HG02642 (cell line): ENCODE measurements around the gene RAG1.

Experiments used
- ATAC-seq: cut with Tn5 transposase; IDR thresholded peaks from one replicate; pipeline ENCODE4 v1.9.1; 2021; ENCODE audit warnings: mild to moderate bottlenecking; ENCODE audit not compliant: unreplicated experiment, poor library complexity

Gene RAG1

DNA sequence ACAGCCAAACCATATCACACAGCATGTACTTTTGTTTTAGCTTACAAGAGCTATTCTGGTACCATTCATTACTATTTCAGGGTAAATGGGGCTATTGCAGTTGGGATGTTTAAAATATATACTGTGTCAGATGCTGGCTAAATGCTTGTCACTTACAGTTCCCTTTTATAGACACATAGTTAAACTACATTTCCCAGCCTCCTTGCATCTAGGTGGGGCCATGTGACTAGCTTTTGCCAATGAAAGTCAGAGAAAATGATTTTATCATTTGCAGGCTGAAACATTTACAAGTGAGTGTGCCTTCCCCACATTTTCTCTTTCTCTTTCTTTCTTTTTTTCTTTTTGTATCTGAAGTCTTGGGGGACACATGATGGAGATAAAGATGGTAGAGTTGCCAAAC, 18.7 kb downstream of the RAG1 start:
- peak; percentile 46 for ATAC-seq

DNA sequence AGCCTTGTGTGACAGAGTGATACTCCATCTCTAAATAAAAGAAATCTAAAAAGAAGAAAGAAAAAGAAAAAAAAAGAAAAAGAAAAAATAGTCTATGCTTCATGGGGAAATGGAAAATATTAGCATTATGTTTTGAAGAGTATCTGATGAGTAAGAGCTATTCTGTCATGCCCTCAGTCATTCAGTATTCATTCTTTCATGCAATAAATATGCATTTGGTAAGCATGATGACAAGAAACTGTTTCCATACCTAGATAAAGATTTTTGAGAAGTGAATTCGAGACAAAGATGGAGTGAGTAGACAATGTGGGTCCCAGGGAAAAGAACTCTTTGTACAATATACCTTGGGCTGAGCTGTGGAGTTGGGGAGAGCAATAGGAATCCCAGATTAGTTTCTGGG, 20.3 kb downstream of the RAG1 start:
- no peak for ATAC-seq

DNA sequence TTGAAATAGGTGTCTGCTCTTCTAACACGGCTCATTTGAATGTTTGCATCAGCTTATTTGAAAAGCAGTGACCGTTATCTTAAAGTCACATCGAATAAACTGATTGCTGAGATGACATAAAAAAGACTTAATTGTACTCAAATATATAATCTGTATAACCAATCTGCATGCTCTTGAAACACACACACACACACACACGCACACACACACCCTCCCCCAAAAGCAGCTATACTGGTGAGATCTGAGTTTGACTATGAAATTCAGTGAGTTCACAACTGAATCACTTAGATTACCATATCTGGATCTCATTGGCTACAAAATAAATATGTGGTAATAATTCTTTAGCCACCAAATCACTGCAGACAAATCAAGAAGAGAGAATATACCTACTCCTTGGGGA, 22.7 kb downstream of the RAG1 start:
- ATAC-seq: no peak

DNA sequence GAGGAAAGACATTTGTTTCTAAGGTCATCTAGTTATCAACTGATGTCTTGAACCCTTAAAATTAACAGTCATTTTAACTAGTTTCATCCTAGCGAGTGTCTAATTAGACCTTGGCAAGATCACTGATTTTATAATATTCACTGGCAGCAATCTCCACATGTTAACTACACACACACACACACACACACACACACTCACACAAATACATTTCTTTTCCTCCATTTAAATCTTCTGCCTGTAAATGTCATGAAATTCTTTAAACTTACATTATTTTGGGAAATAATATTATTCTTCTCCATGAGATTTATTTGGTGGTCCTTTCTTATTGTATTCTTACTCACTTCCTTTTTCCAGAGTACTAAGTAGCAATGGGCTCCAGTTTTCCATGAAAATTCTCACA, 23.6 kb downstream of the RAG1 start:
- ATAC-seq: no peak

DNA sequence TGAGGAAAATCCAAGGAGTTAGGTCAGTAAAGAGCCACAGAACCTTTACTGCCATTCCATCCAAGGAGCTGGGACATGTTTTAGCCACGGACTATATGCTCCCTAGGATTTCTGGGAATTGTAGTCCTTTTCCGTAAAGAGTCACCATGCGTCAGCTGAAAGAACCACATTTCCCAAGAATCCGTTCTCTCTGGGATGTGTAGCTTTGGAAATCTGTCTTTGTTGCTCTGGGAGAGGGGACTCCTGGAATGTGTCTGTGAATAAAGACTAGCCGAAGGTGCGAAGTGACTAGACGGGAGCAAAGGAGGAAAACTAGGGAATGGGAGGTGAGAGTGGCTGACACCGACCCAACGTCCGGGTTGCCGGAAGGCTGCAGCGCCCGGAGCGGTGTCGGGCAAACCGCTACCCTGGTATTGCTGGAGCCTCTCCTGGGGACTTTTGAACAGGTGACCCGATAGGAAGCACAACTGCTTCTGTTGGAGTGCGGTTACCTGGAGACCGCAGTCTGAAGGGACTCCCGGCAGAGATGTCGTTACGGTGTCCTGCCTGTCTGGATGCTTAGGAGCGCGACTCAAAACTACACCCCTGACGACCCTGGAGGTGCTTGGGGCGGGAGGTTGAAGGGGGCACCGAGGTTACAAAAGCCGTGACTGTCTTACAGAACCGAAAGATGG, 26.6 kb downstream of the RAG1 start, which contains the start of gene IFTAP:
IFTAP (plus strand) TSS at position 187 of the 674 bp plus-strand sequence. CDS start 15,602 bp downstream, outside the sequence.
- peak; percentile 78 for ATAC-seq

DNA sequence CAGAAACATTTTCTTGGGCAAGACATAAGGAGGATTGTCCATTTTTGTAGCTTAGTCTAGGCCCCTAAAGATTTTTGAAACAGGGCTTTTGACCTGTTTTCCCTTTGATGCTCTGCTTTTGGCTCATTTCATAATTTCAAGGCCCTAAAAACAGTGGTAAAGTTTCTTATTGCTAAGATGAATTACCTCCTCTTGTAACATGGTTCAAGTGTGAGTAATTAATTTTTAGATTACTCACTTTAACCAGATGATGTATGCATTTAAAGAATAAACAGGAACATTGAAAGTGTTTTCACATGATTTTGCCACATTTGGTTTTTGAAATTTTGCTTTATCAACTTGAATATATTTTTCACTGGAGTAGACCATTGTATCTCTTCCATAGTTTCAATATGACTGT, 29.1 kb downstream of the RAG1 start:
- ATAC-seq: no peak

DNA sequence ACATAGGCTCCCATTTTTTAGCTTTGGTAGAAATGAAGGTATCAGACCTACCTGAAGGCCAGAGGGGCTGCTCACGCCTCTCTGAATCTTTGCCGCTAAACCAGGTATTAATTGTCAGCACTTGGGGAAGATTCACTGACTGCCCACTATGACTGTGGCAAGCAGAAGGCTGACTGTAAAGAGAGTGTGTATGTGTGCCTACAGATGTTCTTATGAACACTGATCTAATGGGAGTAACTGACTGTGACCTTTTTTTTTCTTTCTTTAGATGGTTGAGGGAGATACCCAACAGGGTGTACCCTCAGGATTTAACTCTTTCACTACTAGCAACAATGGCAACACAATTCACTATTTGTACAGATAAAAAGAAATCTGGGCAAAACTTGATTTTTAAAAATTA, 30.2 kb downstream of the RAG1 start, which contains the start of gene RAG2:
RAG2 (minus strand) TSS at position 186 of the 400 bp plus-strand sequence. CDS start 4,068 bp downstream, outside the sequence.
- no peak for ATAC-seq

DNA sequence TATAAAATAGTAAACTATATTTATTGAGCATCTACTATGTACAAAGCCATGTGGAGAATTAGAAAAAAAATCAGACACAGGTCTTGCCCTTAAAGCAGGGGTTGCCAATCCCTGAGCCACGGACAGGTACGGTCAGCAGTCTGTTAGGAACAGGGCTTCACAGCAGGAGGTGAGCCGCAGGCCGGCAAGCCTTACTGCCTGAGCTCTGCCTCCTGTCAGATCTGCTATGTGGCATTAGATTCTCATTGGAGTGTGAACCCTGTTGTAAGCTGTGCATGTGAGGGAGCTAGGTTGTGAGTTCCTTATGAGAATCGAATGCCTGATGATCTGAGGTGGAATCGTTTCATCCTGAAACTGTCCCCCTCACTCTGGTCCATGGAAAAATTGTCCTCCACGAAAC, 32.4 kb downstream of the RAG1 start:
- ATAC-seq: no peak

DNA sequence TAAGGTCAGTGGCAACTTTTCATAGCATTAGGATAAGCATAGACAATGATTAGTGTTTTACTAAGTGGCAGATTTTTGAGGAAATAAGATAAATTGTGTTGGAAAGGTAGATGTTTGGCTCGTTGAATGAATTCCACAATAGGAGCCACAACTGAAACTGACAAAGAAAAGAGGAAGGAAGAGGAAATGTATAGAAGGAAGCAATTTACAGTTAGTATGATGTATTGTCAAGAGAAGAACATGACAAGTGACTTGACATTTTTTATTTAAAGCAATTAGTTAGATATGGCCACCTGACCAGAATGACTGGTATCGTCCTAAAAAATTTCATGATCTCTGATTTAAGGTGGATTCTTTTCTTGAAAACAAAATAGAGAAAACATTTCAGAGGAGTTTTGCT, 33.3 kb downstream of the RAG1 start:
- ATAC-seq: no peak

DNA sequence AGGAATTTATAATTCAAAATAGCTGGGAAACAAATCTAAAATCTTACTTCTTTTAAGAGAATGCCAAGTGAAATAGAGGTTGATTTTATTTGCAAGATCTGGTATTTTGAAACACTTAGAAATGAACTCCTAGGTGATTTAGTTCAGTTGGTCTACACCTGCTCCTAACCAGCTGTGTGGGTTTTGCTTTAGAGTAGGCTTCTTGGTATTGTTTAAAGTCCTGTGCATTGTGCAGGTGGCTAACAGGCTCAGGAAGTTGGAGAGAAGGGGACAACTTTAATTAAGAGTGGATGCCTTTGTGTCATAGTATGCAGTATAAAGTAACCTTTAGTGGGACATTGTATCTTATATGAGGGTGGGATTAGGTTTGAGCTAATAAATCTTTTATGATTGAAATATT, 34.3 kb downstream of the RAG1 start:
- ATAC-seq: no peak

DNA sequence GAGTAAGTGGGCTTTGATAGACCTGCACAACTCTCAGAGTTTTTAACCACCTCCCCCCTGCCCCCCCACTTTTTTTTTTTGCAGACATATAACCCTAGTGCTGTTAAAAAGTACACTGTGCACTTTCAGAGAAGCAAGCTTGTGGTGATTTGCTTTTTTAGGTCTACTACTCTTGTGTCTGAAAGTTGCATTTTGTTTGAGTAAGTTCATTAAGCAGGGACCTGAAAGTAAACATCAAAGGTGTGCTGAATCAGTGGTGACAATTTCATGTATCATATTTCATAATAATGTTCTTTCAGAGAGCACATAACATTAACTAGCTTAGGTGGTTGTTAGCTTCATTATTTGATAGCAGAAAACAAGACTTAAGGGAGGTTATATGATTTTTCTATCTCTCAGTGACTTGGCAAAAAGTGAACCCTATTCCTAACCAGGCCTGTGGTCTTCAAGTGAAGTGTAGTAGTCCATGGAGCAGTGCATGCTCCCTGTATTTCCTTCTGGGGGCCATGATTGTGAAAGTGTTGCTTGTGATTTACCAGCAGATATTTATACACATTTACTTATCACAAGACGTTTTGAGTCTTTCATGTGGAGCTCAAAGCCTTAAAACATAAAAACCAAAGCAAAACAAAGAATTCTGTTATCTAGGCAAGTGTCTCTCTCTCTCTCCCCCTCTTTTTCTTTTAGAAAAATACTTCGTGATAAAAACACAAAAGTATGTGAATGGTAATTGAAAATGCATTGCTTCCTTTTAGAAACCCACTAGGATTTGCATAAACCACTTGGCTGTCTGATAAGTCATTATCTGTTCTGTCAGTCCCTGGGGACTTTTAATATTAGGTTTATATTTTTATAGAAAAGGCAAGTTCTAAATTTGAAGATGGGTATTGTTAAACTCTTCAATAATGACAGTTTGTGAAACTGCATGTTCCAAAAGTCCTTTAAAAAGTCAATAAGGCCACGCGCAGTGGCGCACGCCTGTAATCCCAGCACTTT, 37.7 kb downstream of the RAG1 start:
- peak; percentile 64 for ATAC-seq

DNA sequence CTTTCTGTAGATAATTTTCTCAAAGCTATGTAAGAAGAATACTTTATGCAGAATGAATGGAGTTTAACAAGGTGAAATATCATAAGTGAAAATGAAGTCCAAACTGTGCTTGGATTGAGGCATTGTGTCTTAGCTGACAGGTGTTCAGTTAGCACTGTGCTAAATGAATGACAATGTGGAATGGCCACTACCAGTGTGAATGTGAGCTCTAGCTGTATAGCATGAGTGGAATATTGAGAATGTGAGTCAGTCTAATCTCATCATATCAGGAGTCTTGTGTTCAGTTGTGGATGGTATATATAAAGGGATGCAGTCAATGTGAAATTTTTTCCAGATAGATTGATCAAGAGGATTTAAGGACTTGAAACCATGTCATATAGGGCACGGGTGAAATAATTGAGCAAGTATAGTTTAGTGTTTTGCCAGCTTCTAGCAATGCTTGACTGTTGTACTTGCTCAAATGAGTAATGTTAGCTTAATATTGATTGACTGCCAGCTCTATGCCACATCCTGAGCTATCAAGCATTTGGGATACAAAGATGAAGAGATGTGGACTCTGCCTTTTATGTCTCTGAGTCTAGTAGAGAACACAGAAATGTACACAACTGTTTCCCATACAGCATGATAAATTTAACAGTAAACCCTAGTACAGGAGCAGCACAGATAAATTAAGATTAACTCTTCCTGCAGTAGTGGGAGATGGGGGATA, 40.8 kb downstream of the RAG1 start:
- ATAC-seq: no peak

DNA sequence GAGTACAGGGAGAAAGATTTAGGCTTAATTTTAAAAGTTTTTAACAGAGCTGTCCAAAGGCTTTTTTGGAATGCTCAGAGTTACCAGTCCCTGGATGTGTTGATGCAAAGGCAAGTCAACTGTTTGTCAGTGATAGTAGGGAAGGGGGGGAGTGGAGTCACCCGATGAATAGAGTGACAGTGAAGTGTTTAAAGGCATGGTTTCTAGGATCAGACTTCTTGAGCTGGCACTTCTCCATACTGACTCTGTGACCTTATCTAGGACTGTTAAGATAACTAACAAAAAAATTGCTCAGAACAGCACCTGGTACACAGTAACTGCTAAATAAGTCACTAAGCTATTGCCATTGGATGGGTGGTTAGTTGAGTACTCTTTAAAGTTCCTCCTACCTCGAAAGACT, 41.6 kb downstream of the RAG1 start:
- ATAC-seq: no peak

DNA sequence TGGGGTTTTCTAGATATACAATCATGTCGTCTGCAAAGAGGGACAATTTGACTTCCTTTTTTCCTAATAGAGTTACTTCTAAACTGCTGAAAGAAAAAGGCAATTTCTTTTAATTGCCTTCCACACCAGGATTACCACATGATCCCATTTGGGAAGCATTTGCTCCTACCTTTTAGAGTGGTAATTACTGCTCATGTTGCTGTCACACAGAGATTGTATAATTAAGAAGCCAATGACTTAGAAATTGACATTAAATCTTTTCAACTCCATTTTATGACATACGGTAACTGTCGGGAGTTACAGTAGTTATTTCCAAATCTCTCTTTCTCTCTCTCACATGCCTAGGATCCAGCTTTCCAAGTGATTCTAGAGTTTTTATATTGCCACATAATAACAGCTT, 48.0 kb downstream of the RAG1 start:
- ATAC-seq: no peak

DNA sequence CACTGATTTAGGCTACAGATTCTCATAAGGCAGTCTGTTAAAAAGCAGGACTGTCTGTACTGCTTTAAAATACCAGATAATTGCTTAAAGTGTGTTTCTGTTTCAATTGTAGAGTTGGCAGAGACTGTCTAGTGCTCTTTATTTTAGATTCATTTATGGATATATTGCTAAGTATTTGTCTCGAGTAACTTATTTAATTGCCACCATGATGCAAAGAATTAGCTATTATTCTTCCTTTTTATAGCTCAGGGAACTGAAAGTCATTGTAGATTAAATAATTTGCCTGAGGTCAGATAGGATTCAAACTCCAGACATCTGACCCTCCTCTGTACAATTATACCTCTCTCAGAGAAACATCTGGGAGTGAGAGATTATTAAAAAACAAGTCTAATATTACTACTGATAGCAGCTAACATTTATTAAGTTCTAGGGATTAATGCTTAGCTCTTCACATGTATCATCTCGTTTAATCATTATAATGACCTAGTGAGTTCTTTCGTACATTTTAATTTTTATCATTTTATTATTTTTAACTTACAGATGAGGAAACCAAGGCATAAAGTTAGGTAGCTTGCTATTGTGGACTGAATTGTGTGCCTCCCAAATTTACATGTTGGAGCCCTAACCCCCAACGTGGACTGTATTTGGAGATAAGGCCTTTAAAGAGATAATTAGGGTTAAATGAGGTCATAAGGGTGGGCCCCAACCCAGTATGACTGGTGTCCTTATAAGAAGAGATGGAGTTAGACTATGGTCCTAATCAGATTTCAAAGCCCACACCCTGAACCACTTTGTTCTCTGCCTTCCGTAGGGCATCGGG, 49.9 kb downstream of the RAG1 start:
- ATAC-seq: no peak

DNA sequence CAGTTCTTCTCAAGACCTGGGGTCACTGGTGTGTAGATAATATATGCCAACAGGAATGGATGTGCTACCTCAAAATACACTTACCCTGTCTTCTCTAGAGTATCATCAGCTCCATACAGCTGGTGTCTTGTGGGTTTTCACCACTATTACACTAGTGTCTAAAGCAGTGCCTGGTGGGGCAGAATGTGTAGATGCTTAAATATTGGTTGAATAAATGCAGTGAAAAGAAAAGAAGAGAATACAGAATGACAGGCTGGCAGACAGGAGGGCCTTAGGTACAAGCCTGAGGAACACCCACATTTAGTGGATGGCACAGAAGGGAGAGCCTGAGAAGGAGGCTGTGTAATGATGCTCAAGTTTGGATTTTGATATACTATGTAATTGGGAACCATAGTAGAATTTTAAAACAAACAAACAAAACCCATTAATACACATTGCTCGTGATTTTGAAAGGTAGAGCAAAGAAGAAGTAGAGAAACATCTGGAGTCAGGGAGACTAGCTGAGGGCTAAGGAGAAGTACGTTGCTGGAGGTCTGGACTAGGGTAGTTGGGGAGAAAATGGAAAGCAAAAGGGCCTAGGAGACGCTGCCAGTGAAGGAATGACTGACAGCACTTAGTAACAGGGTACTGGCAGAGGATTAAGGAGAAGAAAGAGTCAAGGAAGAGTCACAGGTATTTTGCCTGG, 50.7 kb downstream of the RAG1 start:
- ATAC-seq: no peak

DNA sequence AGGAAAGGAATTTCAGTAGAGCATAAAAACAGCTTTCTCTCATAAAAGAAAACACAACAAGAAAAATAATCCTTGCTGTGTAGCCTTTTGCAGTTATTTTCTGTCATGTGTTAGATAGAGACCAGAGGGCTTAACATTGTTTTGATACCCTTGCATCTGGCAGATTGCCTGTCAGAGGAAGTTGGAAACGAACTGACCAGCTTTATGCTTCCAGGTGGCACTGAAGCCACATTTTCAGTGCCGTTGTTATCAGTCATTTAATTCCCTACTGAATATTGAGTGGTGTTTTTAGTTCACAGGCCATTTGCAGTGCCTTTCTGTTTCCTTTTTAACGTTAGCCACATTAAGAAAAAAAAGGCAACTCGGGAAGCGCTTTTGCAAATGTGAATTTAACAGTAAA, 51.7 kb downstream of the RAG1 start:
- no peak for ATAC-seq

DNA sequence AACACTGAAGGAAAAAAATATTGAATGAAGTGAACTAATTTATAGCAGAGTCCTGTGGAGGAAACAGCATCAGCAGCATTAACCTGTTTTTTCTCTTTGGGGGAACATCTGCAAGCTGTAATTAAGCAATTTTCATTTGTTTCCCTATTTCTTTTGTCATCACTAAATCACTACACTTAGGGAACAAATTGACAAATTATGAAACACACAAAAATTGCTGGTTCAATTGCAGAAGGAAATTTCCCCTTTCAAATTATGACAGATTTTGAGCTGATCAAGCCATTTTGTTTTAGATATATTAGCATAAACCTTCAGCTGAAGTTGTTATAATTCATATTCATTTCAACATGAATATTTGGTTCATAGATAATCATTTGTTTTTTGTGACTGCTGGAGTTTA, 52.4 kb downstream of the RAG1 start:
- ATAC-seq: no peak

DNA sequence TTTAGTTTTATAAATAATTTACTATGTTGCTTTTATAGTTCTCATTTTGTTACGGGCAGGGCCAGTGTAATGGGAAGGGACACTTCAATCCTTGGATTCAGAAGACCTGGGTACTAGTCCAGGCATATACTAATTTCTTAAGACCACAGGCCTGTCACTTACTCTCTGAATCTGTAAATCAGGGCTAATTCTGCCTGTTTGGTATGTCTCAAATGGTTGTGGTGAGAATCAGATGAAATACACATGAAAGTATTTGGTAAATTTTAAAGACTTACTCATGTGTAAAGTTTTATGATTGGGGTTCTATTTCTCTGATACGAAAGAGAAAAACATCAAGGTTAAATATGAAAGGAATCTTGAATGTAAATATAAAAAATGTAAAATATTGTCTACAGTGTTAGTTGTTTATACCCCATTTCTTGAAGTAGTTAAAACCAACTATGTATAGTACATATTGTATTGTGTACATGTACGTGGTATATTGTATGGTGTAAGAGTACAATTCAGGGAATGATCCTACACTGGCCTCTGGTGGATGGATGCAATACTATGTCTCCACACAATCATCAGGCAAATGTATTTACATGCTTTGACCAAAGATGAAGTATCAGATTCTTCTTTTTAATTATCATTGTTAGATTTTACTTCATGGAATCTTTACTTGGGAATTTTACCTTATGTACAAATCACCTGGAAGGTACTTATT, 54.8 kb downstream of the RAG1 start:
- peak; percentile 67 for ATAC-seq
